GM12892 (cell line): ENCODE measurements around the gene SUPT5H.

Experiments used
- POLR2A ChIP-seq: IDR thresholded peaks from 2 replicates; pipeline ENCODE4 v1.6.1; 2011; ENCODE audit warnings: low read depth, low read length, control low read depth
- POLR2AphosphoS5 ChIP-seq: IDR thresholded peaks from 2 replicates; pipeline ENCODE4 v1.6.1; 2011; ENCODE audit warnings: low read depth, low read length, control low read depth
- TAF1 ChIP-seq: IDR thresholded peaks from 2 replicates; pipeline ENCODE4 v1.6.1; 2011; ENCODE audit warnings: low read depth, mild to moderate bottlenecking, control low read depth, low read length, borderline replicate concordance

GRCh38 chr19:39433480-39434079 lies 11.8 kb upstream of the SUPT5H start:
- TF ChIP-seq POLR2A (0 out of 2 replicates have a peak, but pooled peaks have one; percentile 30), POLR2AphosphoS5 (peak; percentile 67), TAF1 (no peak)
